HEK293T (cell line): Measurements from ENCODE around the gene CACHD1.

Experiments used
- BHLHE40 ChIP-seq: fragments of 450-650 bp; IDR thresholded peaks from 2 replicates; pipeline ENCODE4 v1.6.1; 2016; ENCODE audit warnings: mild to moderate bottlenecking, moderate library complexity, borderline replicate concordance
- ELF4 ChIP-seq: fragments of 450-650 bp; IDR thresholded peaks from 2 replicates; pipeline ENCODE4 v1.6.1; 2017; ENCODE audit warnings: antibody characterized with exemption
- FOXA1 ChIP-seq: fragments of 450-650 bp; IDR thresholded peaks from 2 replicates; pipeline ENCODE4 v1.6.1; 2016; ENCODE audit warnings: mild to moderate bottlenecking
- FOXM1 ChIP-seq: fragments of 450-650 bp; IDR thresholded peaks from 2 replicates; pipeline ENCODE4 v1.6.1; 2017; ENCODE audit warnings: mild to moderate bottlenecking, borderline replicate concordance
- HDGF ChIP-seq: fragments of 450-650 bp; IDR thresholded peaks from 2 replicates; pipeline ENCODE4 v1.6.1; 2017; ENCODE audit warnings: antibody characterized with exemption, borderline replicate concordance
- L3MBTL2 ChIP-seq: fragments of 450-650 bp; conservative IDR thresholded peaks from 2 replicates; pipeline ENCODE4 v1.6.1; 2016; ENCODE audit warnings: mild to moderate bottlenecking
- LEF1 ChIP-seq: fragments of 450-650 bp; IDR thresholded peaks from 2 replicates; pipeline ENCODE4 v1.6.1; 2017; ENCODE audit warnings: mild to moderate bottlenecking, borderline replicate concordance
- SP1 ChIP-seq: fragments of 450-650 bp; IDR thresholded peaks from 2 replicates; pipeline ENCODE4 v1.6.1; 2017
- SUZ12 ChIP-seq: fragments of 450-650 bp; IDR thresholded peaks from 2 replicates; pipeline ENCODE4 v1.6.1; 2016; ENCODE audit warnings: mild to moderate bottlenecking
- ZNF384 ChIP-seq: fragments of 450-650 bp; IDR thresholded peaks from 2 replicates; pipeline ENCODE4 v1.6.1; 2016
- TF ChIP-seq, protein P1 (sequence below): fragments of 450-650 bp; IDR thresholded peaks from 2 replicates; pipeline ENCODE4 v1.6.1; 2016

DNA sequence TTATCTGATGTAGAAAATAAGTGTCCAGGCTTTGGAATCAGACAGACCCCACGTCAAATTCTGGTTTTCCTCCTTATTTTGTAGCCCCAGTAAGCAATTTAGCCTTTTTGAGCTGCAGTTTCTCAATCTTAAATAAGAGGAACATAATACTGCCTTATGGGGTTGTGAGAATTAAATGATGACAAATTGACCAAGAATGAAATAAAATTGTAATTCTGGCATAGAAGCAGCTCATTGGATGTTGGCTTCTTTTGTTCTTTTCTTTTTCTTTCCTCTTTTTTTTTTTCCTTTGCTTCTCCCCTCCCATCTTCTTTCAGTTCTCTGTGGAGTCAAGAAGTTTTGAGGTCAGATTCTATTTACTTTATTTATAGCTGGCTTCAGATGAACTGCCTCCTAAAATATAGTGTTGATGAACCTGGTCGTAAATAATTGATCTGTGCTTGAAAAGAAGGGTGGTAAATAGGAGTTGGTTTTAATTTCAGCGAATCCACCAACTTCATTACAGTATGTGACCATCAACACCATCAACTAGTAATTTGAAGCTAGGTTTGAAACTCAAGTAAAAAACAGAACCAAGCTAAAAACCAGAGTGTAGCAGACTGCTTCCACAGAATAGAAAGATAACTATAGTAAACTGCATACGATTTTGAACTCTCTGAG, 81.1 kb downstream of the CACHD1 start:
- TF ChIP-seq, protein P1, sequence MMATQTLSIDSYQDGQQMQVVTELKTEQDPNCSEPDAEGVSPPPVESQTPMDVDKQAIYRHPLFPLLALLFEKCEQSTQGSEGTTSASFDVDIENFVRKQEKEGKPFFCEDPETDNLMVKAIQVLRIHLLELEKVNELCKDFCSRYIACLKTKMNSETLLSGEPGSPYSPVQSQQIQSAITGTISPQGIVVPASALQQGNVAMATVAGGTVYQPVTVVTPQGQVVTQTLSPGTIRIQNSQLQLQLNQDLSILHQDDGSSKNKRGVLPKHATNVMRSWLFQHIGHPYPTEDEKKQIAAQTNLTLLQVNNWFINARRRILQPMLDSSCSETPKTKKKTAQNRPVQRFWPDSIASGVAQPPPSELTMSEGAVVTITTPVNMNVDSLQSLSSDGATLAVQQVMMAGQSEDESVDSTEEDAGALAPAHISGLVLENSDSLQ, result no peak
- TF ChIP-seq SUZ12 (no peak), ELF4 (no peak), ZNF384 (no peak), FOXM1 (no peak), L3MBTL2 (no peak), SP1 (no peak), LEF1 (no peak), HDGF (no peak), BHLHE40 (no peak), FOXA1 (no peak)
